Endothelial cell of umbilical vein (primary cell): ENCODE data around the gene ISM2. TPM values are rescaled to one million over a fixed set of nuclear protein-coding genes. Genes with fewer than 3 reads are reported as not detected.

Source experiments
- BruUV-seq: library from RNA; stranded (reverse); fragments of 400-500 nt; replicated peaks from 2 replicates; lab custom pipeline; 2021; lab: Mats Ljungman, UMichigan
- CTCF ChIA-PET: fragments of 300-600, 350-600 bp; sonication (Branson Sonifier 250); formaldehyde crosslinking; loops from one replicate; lab custom pipeline; 2021; ENCODE audit warnings: antibody characterized with exemption, inconsistent platforms; lab: Charles Lee
- POLR2A ChIA-PET: fragments of 300-600, 350-600 bp; sonication (Branson Sonifier 250); formaldehyde crosslinking; loops from one replicate; lab custom pipeline; 2021; ENCODE audit warnings: antibody characterized with exemption, inconsistent platforms; lab: Charles Lee
- DNase-seq: peaks from one replicate; pipeline ENCODE4 v3.0.0-alpha.2; 2011; ENCODE audit warnings: low read depth, low spot score
- FAIRE-seq: peaks from 2 replicates; lab custom pipeline; 2011; peaks lifted over from hg19 to GRCh38; lab: Jason Lieb, UNC
- H2AFZ ChIP-seq: 2 replicates; pipeline ENCODE4 v1.6.0; 2012; ENCODE audit warnings: low read depth, low read length, control low read depth, inconsistent platforms
- H3K27ac ChIP-seq: 2 replicates; pipeline ENCODE4 v1.5.1; 2011; ENCODE audit warnings: low read depth, mild to moderate bottlenecking, control low read depth, low read length, moderate library complexity; ENCODE audit not compliant: insufficient read depth
- H3K27me3 ChIP-seq, 2 experiments: 2 replicates each; pipeline versions ENCODE4 v1.6.0 to v1.6.1; 2011; ENCODE audit warnings: low read length in 2 of 2, mixed read lengths in 1 of 2; ENCODE audit not compliant: control insufficient read depth in 2 of 2, insufficient read depth in 2 of 2
- H3K36me3 ChIP-seq, 2 experiments: 2 replicates in 1 of 2; 3 replicates in 1 of 2; pipeline ENCODE4 v1.5.1; 2011; ENCODE audit warnings: low read length in 2 of 2, mild to moderate bottlenecking in 1 of 2, moderate library complexity in 1 of 2; ENCODE audit not compliant: control insufficient read depth in 2 of 2, insufficient read depth in 2 of 2; ENCODE audit errors: extremely low read depth in 1 of 2
- H3K4me1 ChIP-seq: 3 replicates; pipeline ENCODE4 v1.5.1; 2011; ENCODE audit warnings: mild to moderate bottlenecking, low read length; ENCODE audit not compliant: control insufficient read depth, insufficient read depth; ENCODE audit errors: extremely low read depth
- H3K4me2 ChIP-seq: 2 replicates; pipeline ENCODE4 v1.6.1; 2011; ENCODE audit warnings: low read length, control low read depth, mixed read lengths; ENCODE audit not compliant: insufficient read depth
- H3K4me3 ChIP-seq, 3 experiments: fragments of 200-600 bp in 1 of 3; sonication (generic), shearing (Covaris generic) in 1 of 3; replicated peaks in 1 of 3; 2 replicates each; pipeline ENCODE4 v1.5.1; 2011 to 2016; ENCODE audit warnings: control low read depth in 3 of 3, low read length in 3 of 3, mild to moderate bottlenecking in 2 of 3, inconsistent platforms in 1 of 3, low read depth in 1 of 3, moderate library complexity in 1 of 3; ENCODE audit not compliant: insufficient read depth in 1 of 3
- H3K79me2 ChIP-seq: 2 replicates; pipeline ENCODE4 v1.6.0; 2012; ENCODE audit warnings: low read length, inconsistent platforms; ENCODE audit not compliant: control insufficient read depth, insufficient read depth
- H3K9ac ChIP-seq: replicated peaks from 2 replicates; pipeline ENCODE3; 2011; ENCODE audit warnings: low read length, control low read depth; ENCODE audit not compliant: insufficient read depth; ENCODE audit errors: extremely low read depth
- H3K9me1 ChIP-seq: replicated peaks from 3 replicates; pipeline ENCODE4 v1.6.0; 2011; ENCODE audit warnings: mild to moderate bottlenecking, low read length; ENCODE audit not compliant: control insufficient read depth, insufficient read depth; ENCODE audit errors: extremely low read depth
- H3K9me3 ChIP-seq: replicated peaks from 2 replicates; pipeline ENCODE4 v1.5.1; 2012; ENCODE audit warnings: low read length, inconsistent platforms; ENCODE audit not compliant: control insufficient read depth, insufficient read depth
- H4K20me1 ChIP-seq: replicated peaks from 2 replicates; pipeline ENCODE3; 2011; ENCODE audit warnings: mild to moderate bottlenecking, low read length; ENCODE audit not compliant: control insufficient read depth, insufficient read depth; ENCODE audit errors: extremely low read depth
- CTCF ChIP-seq, 2 donors: IDR thresholded peaks; 1 replicate in 1 of 2; 2 replicates in 1 of 2; pipeline ENCODE4 v1.5.1; 2011; ENCODE audit warnings: low read length in 2 of 2, mild to moderate bottlenecking in 2 of 2, moderate library complexity in 2 of 2, control low read depth in 1 of 2, inconsistent platforms in 1 of 2, low read depth in 1 of 2; ENCODE audit not compliant: insufficient read depth in 1 of 2; ENCODE audit errors: extremely low read depth in 1 of 2
- FOS ChIP-seq: IDR thresholded peaks from 2 replicates; pipeline ENCODE4 v1.6.1; 2011; ENCODE audit warnings: mild to moderate bottlenecking, low read length, moderate library complexity, borderline replicate concordance; ENCODE audit not compliant: insufficient read depth
- GATA2 ChIP-seq: IDR thresholded peaks from 2 replicates; pipeline ENCODE4 v1.7.0; 2011; ENCODE audit warnings: low read depth, mild to moderate bottlenecking, moderate library complexity, mixed read lengths, low read length; ENCODE audit not compliant: insufficient read length, insufficient read depth
- MAX ChIP-seq: IDR thresholded peaks from 2 replicates; pipeline ENCODE4 v1.6.1; 2011; ENCODE audit not compliant: insufficient read depth, insufficient read length
- POLR2A ChIP-seq: IDR thresholded peaks from 2 replicates; pipeline ENCODE4 v1.6.1; 2012; ENCODE audit warnings: low read depth, mild to moderate bottlenecking, control low read depth, low read length
- POLR2AphosphoS5 ChIP-seq: IDR thresholded peaks from 2 replicates; pipeline ENCODE4 v1.6.1; 2012; ENCODE audit warnings: low read depth, mild to moderate bottlenecking, control low read depth, low read length, moderate library complexity; ENCODE audit not compliant: insufficient read depth
- dilution Hi-C: fragments of 300-500 bp; cut with MboI; formaldehyde crosslinking; loops from one replicate; pipeline ENCODE4 v1.15.0; 2019; ENCODE audit warnings: low sequenced_read_pairs; ENCODE audit not compliant: extremely low pct_ligation_motif_present
- intact Hi-C: fragments of 100-400 bp; cut with micrococcal nuclease; formaldehyde crosslinking; loops from one replicate; pipeline ENCODE4 v1.10.0; 2022
- polyA plus RNA-seq, 4 experiments: library from polyadenylated mRNA; depleted of rRNA in 3 of 4; stranded (reverse) in 3 of 4; unstranded in 1 of 4; fragments of >200 nt; gene quantifications; 2 replicates each; pipeline versions ENCODE4 v1.2.1 to v1.2.3, GENCODE V29; 2011 to 2012; ENCODE audit warnings: missing spikeins in 1 of 4
- total RNA-seq: library from RNA; stranded (reverse); gene quantifications from 2 replicates; pipeline ENCODE4 v1.2.3, GENCODE V29; 2021

Gene ISM2
- total and polyA plus RNA-seq, 2 donors (not counting 3 experiments of a cell fraction or from before 2014, with no cell fraction given), result not detected

GRCh38 chr14:77459072-77459723, 39.4 kb downstream of the ISM2 start:
- Histone ChIP-seq H3K4me3 (peak overlapping the region; percentile 45 to 86 (median 66)), H3K4me2 (peak overlapping the region; percentile 94), H2AFZ (no peak overlapping the region), H3K9ac (peak overlapping the region; percentile 87), H3K4me1 (peaks cover 21% of the 10 kb centered on the region), H4K20me1 (peaks cover 2% of the 10 kb centered on the region), H3K9me3 (no peaks in the 10 kb centered on the region), H3K27me3 (no peaks in the 10 kb centered on the region), H3K36me3 (peaks cover 22 to 24% of the 10 kb centered on the region in 2 experiments), H3K9me1 (no peaks in the 10 kb centered on the region), H3K27ac (peak overlapping the region; percentile 76), H3K79me2 (peaks cover 40% of the 10 kb centered on the region)
- TSS peak; percentile 29 for BruUV-seq
- intact Hi-C loops, result loop anchor here (1.0 to 5.0 kb wide), 6 partner anchors 84 to 362 kb away; partner anchors contain the start of genes CIPC and SPTLC2
- TF ChIP-seq MAX (no peak), POLR2AphosphoS5 (no peak), POLR2A (no peak), FOS (no peak), CTCF (IDR thresholded peaks at IDR 0.05; ENCODE audit: extremely low read depth in 1 of 2, insufficient read depth in 1 of 2, low read depth in 1 of 2, low read length in 2 of 2) (peak; percentile 68 to 79), GATA2 (no peak)
- CTCF ChIA-PET, result interaction anchor here (0.5 to 3.8 kb wide), 40 partner anchors 10 to 595 kb away, joined by 3 to 75 read pairs (median 4); no protein-coding TSS in a partner anchor
- DNase-seq (peak; percentile 84), FAIRE-seq (peak; percentile 84)
- dilution Hi-C loops, result no loop called here
- POLR2A ChIA-PET, result interaction anchor here (0.7 to 1.1 kb wide), 2 partner anchors 84 to 138 kb away, joined by 3 to 4 read pairs; partner anchors contain the start of gene GSTZ1
